Ectodermal cell (in vitro differentiated cells): Measurements from ENCODE around the gene AFF2.
"Not testable (repeated sequence)": the region's sequence is repeated elsewhere in the genome, so short reads cannot be mapped to it uniquely, and the experiment has no call there.

ENCODE experiments used
- H3K27ac ChIP-seq: 2 replicates; pipeline ENCODE4 v1.7.0; 2013; ENCODE audit warnings: mild to moderate bottlenecking, low read depth, low read length; ENCODE audit not compliant: insufficient read depth, poor library complexity, severe bottlenecking
- H3K27me3 ChIP-seq: 2 replicates; pipeline ENCODE4 v1.7.0; 2013; ENCODE audit warnings: mild to moderate bottlenecking, low read length; ENCODE audit not compliant: insufficient read depth, control insufficient read depth, poor library complexity, severe bottlenecking
- H3K36me3 ChIP-seq: one replicate; pipeline ENCODE4 v1.7.0; 2013; ENCODE audit warnings: low read length; ENCODE audit not compliant: control insufficient read depth, insufficient read depth
- H3K4me1 ChIP-seq: one replicate; pipeline ENCODE4 v1.7.0; 2013; ENCODE audit warnings: low read length; ENCODE audit not compliant: control insufficient read depth, insufficient read depth
- H3K4me3 ChIP-seq: 2 replicates; pipeline ENCODE4 v1.7.0; 2013; ENCODE audit warnings: low read depth, low read length, control low read depth; ENCODE audit not compliant: insufficient read depth
- H3K9me3 ChIP-seq: 2 replicates; pipeline ENCODE4 v1.7.0; 2013; ENCODE audit warnings: mild to moderate bottlenecking, low read length, moderate library complexity; ENCODE audit not compliant: control insufficient read depth
- WGBS, 2 experiments: methylation state at CpG; one replicate each; pipeline ENCODE4 v1.1.7; 2013; ENCODE audit warnings: missing lambda C conversion rate in 2 of 2; 5-methylcytosine and 5-hydroxymethylcytosine counted together

AFF2 gene

DNA sequence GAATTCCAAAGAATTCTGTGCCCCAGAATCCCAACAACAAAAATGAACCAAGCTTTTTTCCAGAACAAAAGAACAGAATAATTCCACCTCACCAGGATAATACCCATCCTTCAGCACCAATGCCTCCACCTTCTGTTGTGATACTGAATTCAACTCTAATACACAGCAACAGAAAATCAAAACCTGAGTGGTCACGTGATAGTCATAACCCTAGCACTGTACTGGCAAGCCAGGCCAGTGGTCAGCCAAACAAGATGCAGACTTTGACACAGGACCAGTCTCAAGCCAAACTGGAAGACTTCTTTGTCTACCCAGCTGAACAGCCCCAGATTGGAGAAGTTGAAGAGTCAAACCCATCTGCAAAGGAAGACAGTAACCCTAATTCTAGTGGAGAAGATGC is 161.6 kb downstream of the AFF2 start:
- no peaks in the 10 kb centered on the region for H3K9me3 ChIP-seq
- H3K36me3 ChIP-seq: no peaks in the 10 kb centered on the region
- no peak overlapping the region for H3K27ac ChIP-seq
- no peaks in the 10 kb centered on the region for H3K4me1 ChIP-seq
- H3K27me3 ChIP-seq: no peaks in the 10 kb centered on the region
- H3K4me3 ChIP-seq: no peak overlapping the region
- 100% methylated on average over 1 of the region's 1 CpG for WGBS, 2 experiments

DNA sequence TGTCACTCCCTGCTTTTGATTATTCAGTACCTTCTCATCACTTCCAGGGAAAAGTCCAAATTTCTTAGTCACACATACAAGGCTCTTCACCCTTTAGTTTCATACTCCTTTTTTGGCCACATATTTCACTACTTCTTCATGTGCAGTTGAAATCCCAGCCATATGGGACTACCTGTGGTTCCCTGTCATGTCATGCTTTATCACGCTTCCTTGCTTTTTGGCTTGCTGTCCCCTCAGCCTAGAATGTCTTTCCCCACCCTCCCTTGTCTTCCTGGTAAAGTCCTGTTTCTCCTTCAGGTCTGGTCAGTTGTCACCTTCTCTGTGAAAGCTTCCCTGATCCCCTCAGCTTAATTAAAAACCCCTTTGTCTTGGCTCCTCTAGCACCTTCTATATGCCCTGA is 163.8 kb downstream of the AFF2 start:
- H3K4me3 ChIP-seq: no peak overlapping the region
- H3K36me3 ChIP-seq: no peaks in the 10 kb centered on the region
- H3K9me3 ChIP-seq: no peaks in the 10 kb centered on the region
- H3K4me1 ChIP-seq: no peaks in the 10 kb centered on the region
- no peaks in the 10 kb centered on the region for H3K27me3 ChIP-seq
- 92 to 94% methylated on average over 1 of the region's 1 CpG for WGBS, 2 experiments
- no peak overlapping the region for H3K27ac ChIP-seq

DNA sequence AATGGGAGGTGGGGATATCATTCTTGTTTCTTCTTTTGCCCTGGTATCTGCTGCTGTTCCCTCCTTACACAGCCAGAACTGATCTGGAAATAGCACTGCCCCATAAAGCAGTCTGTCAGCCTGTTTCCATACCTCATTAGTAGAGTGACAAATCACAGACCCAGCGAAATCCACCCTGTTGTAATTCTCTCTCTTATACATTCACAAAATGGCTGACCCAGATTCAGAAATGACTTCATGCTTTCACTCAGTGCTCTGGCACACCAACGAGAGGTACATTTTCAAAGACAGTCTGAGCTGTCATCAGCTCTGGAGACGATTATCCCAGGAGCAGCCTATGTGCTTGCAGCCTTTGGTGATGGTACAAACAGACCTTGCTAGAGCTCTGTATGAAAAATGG is 164.6 kb downstream of the AFF2 start:
- 91 to 94% methylated on average over 3 of the region's 3 CpGs for WGBS, 2 experiments
- Histone ChIP-seq H3K4me1 (no peaks in the 10 kb centered on the region), H3K27ac (no peak overlapping the region), H3K36me3 (no peaks in the 10 kb centered on the region), H3K4me3 (no peak overlapping the region), H3K27me3 (no peaks in the 10 kb centered on the region), H3K9me3 (no peaks in the 10 kb centered on the region)

DNA sequence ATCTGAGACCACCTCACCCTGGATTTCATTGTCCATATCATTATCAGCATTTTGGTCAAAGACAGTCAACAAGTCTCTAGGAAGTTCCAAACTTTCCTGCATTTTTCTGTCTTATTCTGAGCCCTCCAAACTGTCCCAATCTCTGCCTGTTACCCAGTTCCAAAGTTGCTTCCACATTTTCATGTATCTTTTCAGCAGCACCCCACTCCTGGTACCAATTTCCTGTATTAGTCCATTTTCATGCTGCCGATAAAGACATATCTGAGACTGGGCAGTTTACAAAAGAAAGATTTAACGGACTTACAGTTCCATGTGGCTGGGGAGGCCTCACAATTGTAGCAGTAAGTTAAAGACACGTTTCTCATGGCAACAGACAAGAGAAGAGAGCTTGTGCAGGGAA is 168.8 kb downstream of the AFF2 start:
- H3K4me3 ChIP-seq, H3K27ac ChIP-seq, H3K27me3 ChIP-seq, H3K36me3 ChIP-seq, H3K9me3 ChIP-seq, H3K4me1 ChIP-seq: not testable (repeated sequence)
- 88 to 92% methylated on average over 3 of the region's 3 CpGs for WGBS, 2 experiments

DNA sequence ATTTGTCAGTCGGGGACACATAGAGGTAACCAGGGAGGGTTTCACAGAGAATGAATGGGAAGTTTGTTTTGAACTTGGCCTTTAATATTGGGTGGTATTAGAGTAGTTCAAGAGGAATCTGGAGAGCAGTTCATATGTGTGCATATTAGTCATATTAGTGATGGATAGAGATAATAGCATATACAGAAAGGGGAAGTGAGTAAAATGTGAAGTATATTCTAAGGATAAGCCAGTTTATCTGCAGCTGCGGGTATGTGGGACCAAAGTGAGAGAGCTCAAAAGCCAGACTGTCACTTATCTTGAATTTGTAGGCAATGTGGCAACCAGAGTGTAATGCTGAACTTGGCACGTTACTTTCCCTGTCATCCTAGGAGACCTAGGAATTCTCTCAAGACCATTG is 169.9 kb downstream of the AFF2 start:
- H3K36me3 ChIP-seq: no peaks in the 10 kb centered on the region
- no peaks in the 10 kb centered on the region for H3K4me1 ChIP-seq
- no peak overlapping the region for H3K4me3 ChIP-seq
- H3K27ac ChIP-seq: no peak overlapping the region
- H3K9me3 ChIP-seq: no peaks in the 10 kb centered on the region
- 91 to 96% methylated on average over 3 of the region's 3 CpGs for WGBS, 2 experiments
- H3K27me3 ChIP-seq: no peaks in the 10 kb centered on the region

DNA sequence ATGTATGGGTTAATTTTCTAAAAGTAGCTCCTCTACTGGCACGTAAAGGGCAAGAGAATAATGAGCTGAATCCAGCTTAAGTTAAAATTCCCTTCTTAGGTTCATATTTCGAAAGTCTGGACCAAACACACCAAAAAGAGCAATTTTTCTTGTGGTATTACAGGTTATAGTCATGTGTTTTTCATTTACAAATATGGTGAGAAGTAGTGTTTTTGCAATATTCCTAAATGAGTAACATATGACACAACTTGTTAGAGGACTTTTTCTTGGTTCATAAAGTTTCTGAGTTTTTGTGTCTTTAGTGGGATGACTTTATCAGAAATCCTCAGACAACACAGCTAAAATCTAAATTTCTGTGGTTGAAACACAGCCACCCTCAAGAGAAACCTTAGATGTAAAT is 172.1 kb downstream of the AFF2 start:
- no peak overlapping the region for H3K27ac ChIP-seq
- H3K27me3 ChIP-seq: no peaks in the 10 kb centered on the region
- H3K4me3 ChIP-seq: no peak overlapping the region
- no peaks in the 10 kb centered on the region for H3K9me3 ChIP-seq
- H3K36me3 ChIP-seq: no peaks in the 10 kb centered on the region
- H3K4me1 ChIP-seq: no peaks in the 10 kb centered on the region
- WGBS, 2 experiments: 90 to 100% methylated on average over 1 to 2 of the region's 2 CpGs

DNA sequence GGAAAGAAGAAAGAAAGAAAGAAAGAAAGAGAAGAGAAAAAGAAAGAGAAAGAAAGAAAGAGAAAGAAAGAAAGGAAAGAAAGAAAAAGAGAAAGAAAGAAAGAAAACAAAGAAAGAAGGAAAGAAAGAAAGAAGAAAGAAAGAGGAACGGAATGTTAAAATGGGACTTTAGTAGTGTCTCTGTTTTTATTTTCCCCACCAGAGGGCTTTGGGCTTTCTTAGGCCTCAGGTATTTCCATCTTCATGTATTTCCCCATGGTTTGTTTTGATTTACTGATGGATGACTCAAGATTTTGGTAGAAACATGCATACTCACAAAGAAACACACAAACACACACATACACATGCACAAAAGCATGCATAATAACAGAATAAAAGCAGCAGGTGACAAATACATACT is 181.2 kb downstream of the AFF2 start:
- H3K9me3 ChIP-seq: no peaks in the 10 kb centered on the region
- no peak overlapping the region for H3K27ac ChIP-seq
- WGBS, 2 experiments: 93 to 100% methylated on average over 1 of the region's 1 CpG

DNA sequence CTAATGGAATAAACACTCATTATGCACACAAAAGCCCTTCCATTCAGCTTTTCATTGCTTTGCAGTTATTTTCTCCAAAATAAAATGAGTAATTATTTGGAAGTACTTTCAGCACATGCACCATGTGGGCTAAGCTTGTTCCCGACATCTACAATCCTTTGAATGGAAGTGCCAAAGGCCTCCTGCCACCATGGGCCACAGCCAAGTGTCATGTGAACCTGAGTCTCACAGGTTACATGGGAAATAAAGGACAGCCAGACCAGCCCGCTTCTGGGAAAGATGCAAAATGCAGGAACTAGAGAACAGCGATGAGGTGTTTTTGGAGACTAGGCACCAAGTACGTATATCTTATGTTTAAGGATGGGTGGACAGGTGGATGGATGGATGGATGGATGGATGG is 181.8 kb downstream of the AFF2 start:
- no peaks in the 10 kb centered on the region for H3K4me1 ChIP-seq
- no peaks in the 10 kb centered on the region for H3K36me3 ChIP-seq
- no peak overlapping the region for H3K27ac ChIP-seq
- no peaks in the 10 kb centered on the region for H3K27me3 ChIP-seq
- H3K4me3 ChIP-seq: no peak overlapping the region
- H3K9me3 ChIP-seq: no peaks in the 10 kb centered on the region
- WGBS, 2 experiments: 91 to 95% methylated on average over 4 of the region's 4 CpGs

More for the DNA sequence above, 181.2 kb downstream of the AFF2 start:
- H3K4me1 ChIP-seq: no peaks in the 10 kb centered on the region
- H3K27me3 ChIP-seq: no peaks in the 10 kb centered on the region
- no peaks in the 10 kb centered on the region for H3K36me3 ChIP-seq
- no peak overlapping the region for H3K4me3 ChIP-seq

DNA sequence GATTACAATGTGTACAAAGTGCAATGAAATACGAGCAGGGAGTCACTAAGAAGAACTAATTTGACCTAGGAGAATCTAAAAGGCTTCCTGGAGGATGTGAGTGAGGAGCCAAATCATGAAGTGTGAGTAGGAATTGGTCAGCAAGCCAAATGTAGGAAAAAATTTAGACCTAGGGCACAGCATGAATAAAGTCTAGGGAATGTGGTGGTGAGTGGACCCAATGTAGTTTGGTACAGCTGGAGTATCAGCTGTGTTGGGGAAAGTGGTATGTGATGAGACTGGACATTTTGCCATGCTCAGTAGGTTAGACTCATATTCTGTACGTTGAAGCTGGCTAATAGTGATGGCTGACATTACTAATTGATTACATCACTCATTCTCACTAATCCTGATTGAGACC is 191.0 kb downstream of the AFF2 start:
- Histone ChIP-seq H3K36me3 (no peaks in the 10 kb centered on the region), H3K9me3 (no peaks in the 10 kb centered on the region), H3K4me3 (no peak overlapping the region), H3K27me3 (no peaks in the 10 kb centered on the region), H3K27ac (no peak overlapping the region), H3K4me1 (no peaks in the 10 kb centered on the region)
- 93 to 98% methylated on average over 2 of the region's 2 CpGs for WGBS, 2 experiments

DNA sequence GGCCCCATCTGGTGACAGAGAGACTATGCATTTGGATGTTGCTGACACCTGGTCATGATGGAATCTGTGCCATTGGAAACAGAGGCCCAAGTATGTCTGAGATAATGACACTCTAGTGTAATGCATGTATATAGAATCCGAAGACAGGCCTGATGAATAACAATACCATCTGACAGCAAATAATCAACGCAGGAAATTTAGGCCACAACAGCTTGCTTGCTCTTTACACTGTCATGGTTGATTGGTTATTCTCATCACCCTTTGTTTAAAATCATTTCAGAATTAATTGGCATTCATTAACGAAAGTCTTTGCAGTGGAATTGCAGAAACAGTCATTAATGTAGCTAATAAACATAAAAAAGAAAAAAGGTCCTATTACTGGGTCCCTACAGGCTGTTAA is 194.8 kb downstream of the AFF2 start:
- no peaks in the 10 kb centered on the region for H3K27me3 ChIP-seq
- WGBS, 2 experiments: 76% methylated on average over 2 of the region's 3 CpGs; no CpG with 5 or more reads in 1 of the 2 experiments

DNA sequence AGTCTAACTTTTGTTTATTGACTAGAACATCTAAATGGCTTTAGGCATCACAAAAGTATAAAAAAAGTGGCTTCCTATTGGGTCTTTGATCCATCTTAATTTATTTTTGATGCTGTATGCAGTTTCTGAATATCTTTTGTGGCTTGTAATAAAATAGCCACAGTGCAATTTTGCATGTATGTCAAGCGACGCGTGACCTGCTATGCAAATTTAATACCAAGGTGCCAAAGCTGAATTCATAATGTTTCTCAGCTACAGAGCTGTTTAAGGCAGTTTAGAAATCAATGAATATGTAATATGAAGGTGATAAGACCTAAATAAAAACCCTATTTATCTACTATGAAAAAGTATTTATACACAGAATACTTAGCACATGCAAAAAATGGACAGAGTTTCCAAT is 197.8 kb downstream of the AFF2 start:
- 98 to 100% methylated on average over 2 to 3 of the region's 3 CpGs for WGBS, 2 experiments
- no peak overlapping the region for H3K4me3 ChIP-seq
- no peaks in the 10 kb centered on the region for H3K27me3 ChIP-seq
- H3K4me1 ChIP-seq: no peaks in the 10 kb centered on the region
- H3K27ac ChIP-seq: no peak overlapping the region
- H3K36me3 ChIP-seq: no peaks in the 10 kb centered on the region
- H3K9me3 ChIP-seq: no peaks in the 10 kb centered on the region

More for the DNA sequence above, 194.8 kb downstream of the AFF2 start:
- H3K27ac ChIP-seq: no peak overlapping the region
- H3K36me3 ChIP-seq: no peaks in the 10 kb centered on the region
- H3K4me1 ChIP-seq: no peaks in the 10 kb centered on the region
- H3K9me3 ChIP-seq: no peaks in the 10 kb centered on the region
- no peak overlapping the region for H3K4me3 ChIP-seq
